ENCODE results near the gene UBASH3B. TPM values are rescaled to one million over a fixed set of nuclear protein-coding genes. Genes with fewer than 3 reads are reported as not detected.

The UBASH3B gene
- total RNA-seq, 4 donors from 2014 or later: 9.9 to 36.3 (median 24.3) TPM

- no peak for TF ChIP-seq CTCF (IDR thresholded peaks at IDR 0.05)
- DNase-seq (ENCODE audit: low spot score): no peak
- no peak for ATAC-seq (ENCODE audit: low FRiP score)
Measured at GRCh38 chr11:122832721-122833470, 177.4 kb downstream of the UBASH3B start.

GRCh38 chr11:122833846-122834464, 178.4 kb downstream of the UBASH3B start:
- no peak for TF ChIP-seq CTCF (IDR thresholded peaks at IDR 0.05)
- DNase-seq (ENCODE audit: low spot score): no peak
- no peak for ATAC-seq (ENCODE audit: low FRiP score)

- no peak for TF ChIP-seq CTCF (IDR thresholded peaks at IDR 0.05)
- DNase-seq (ENCODE audit: low spot score): no peak
Measured at GRCh38 chr11:122836916-122837315, 181.4 kb downstream of the UBASH3B start.

GRCh38 chr11:122837528-122838346, 182.2 kb downstream of the UBASH3B start:
- ATAC-seq (ENCODE audit: low FRiP score) (no peak), DNase-seq (ENCODE audit: low spot score) (no peak)
- TF ChIP-seq CTCF (IDR thresholded peaks at IDR 0.05): no peak

More at GRCh38 chr11:122836916-122837315, 181.4 kb downstream of the UBASH3B start:
- no peak for ATAC-seq (ENCODE audit: low FRiP score)

GRCh38 chr11:122843281-122844141, 188.0 kb downstream of the UBASH3B start:
- no peak for ATAC-seq (ENCODE audit: low FRiP score)

More at GRCh38 chr11:122843281-122844141, 188.0 kb downstream of the UBASH3B start:
- no peak for DNase-seq (ENCODE audit: low spot score)
- no peak for TF ChIP-seq CTCF (IDR thresholded peaks at IDR 0.05)

Measured in omental fat pad (tissue), 4 donors.